Upper lobe of left lung (tissue), 6 donors: ENCODE results near the gene MKI67. TPM values are rescaled to one million over a fixed set of nuclear protein-coding genes. Genes with fewer than 3 reads are reported as not detected.
"Not testable (repeated sequence)": the region's sequence is repeated elsewhere in the genome, so short reads cannot be mapped to it uniquely, and the experiment has no call there.

Source experiments
- ATAC-seq, 2 donors: fragments of 200-7000 bp; cut with Tn5 transposase; one replicate each; pipeline ENCODE4 v1.9.1; 2022; ENCODE audit warnings: mild to moderate bottlenecking in 2 of 2, moderate library complexity in 2 of 2; ENCODE audit not compliant: low FRiP score in 2 of 2
- DNase-seq, 2 donors: peaks; one replicate each; pipeline ENCODE4 v3.0.0-alpha.2; 2019 to 2020
- H3K27ac ChIP-seq, 4 donors: fragments of 200-600 bp; sonication (generic); one replicate each; pipeline ENCODE4 v1.5.1; 2016 to 2019
- H3K27me3 ChIP-seq, 4 donors: fragments of 200-600 bp; sonication (generic); one replicate each; pipeline ENCODE4 v1.5.1; 2017 to 2019
- H3K36me3 ChIP-seq, 4 donors: fragments of 200-600 bp; sonication (generic); one replicate each; pipeline ENCODE4 v1.5.1; 2016 to 2019
- H3K4me1 ChIP-seq, 4 donors: fragments of 200-600 bp; sonication (generic); one replicate each; pipeline ENCODE4 v1.5.1; 2018 to 2019
- H3K4me3 ChIP-seq, 4 donors: fragments of 200-600 bp; sonication (generic); one replicate each; pipeline ENCODE4 v1.5.1; 2017 to 2019; ENCODE audit warnings: mild to moderate bottlenecking in 2 of 4, moderate library complexity in 1 of 4
- H3K9me3 ChIP-seq, 4 donors: fragments of 200-600 bp; sonication (generic); one replicate each; pipeline ENCODE4 v1.5.1; 2018 to 2019
- CTCF ChIP-seq, 6 experiments: fragments of 450-650 bp in 4 of 6; fragments of 200-600 bp in 2 of 6; sonication (generic) in 2 of 6; IDR thresholded peaks; one replicate each; pipeline ENCODE4 v1.5.1; 2016 to 2019; ENCODE audit warnings: antibody characterized with exemption in 6 of 6
- EP300 ChIP-seq, 4 donors: sonication (generic); formaldehyde crosslinking; IDR thresholded peaks; one replicate each; pipeline ENCODE4 v1.5.1; 2017; ENCODE audit warnings: antibody characterized with exemption in 4 of 4, control low read depth in 2 of 4
- POLR2A ChIP-seq, 4 donors: fragments of 450-650 bp; IDR thresholded peaks; one replicate each; pipeline ENCODE4 v1.5.1; 2016 to 2017; ENCODE audit warnings: antibody characterized with exemption in 4 of 4, mild to moderate bottlenecking in 2 of 4
- POLR2AphosphoS5 ChIP-seq, 2 donors: sonication (generic); formaldehyde crosslinking; IDR thresholded peaks; one replicate each; pipeline ENCODE4 v1.5.1; 2017; ENCODE audit warnings: antibody characterized with exemption in 2 of 2
- WGBS, 2 donors: methylation state at CpG; one replicate each; pipeline ENCODE4 v1.1.5; 2017 to 2018; 5-methylcytosine and 5-hydroxymethylcytosine counted together
- total RNA-seq, 6 donors: library from RNA; depleted of rRNA in 4 of 6; stranded (reverse); fragments of >200 nt in 4 of 6; gene quantifications; one replicate each; pipeline versions ENCODE4 v1.1.0 to v1.2.1, GENCODE V29; 2016 to 2021
- donor health status: DM: no; HTN: no; CAD: no; lungs with moderate emphysema.
- donor health status: DM: no; HTN: yes; CAD: no; lungs with severe emphysema.

Gene MKI67
- total RNA-seq, 6 donors from 2014 or later = 1.0 to 7.3 (median 5.0) TPM

GRCh38 chr10:128095027-128095752 is 31.0 kb downstream of the MKI67 start:
- 81 to 86% methylated on average over 11 of the region's 11 CpGs for WGBS, 2 donors
- no peak for TF ChIP-seq POLR2A (IDR thresholded peaks at IDR 0.05)
- TF ChIP-seq CTCF (IDR thresholded peaks at IDR 0.05) = no peak
- TF ChIP-seq EP300 (IDR thresholded peaks at IDR 0.05) = no peak
- TF ChIP-seq POLR2AphosphoS5 (IDR thresholded peaks at IDR 0.05) = no peak
- no peak for ATAC-seq

GRCh38 chr10:128094596-128094995 is 31.6 kb downstream of the MKI67 start:
- H3K4me1 ChIP-seq, H3K27ac ChIP-seq, H3K9me3 ChIP-seq, H3K4me3 ChIP-seq, H3K27me3 ChIP-seq, DNase-seq, H3K36me3 ChIP-seq, ATAC-seq: not testable (repeated sequence)
- 95 to 98% methylated on average over 4 of the region's 4 CpGs for WGBS, 2 donors

More at GRCh38 chr10:128095027-128095752, 31.0 kb downstream of the MKI67 start:
- peak in 1 of 2 donors; percentile 26 for DNase-seq
- H3K9me3 ChIP-seq = no peaks in the 10 kb centered on the region
- H3K36me3 ChIP-seq = no peaks in the 10 kb centered on the region
- H3K4me1 ChIP-seq = no peaks in the 10 kb centered on the region
- no peak overlapping the region for H3K27ac ChIP-seq
- no peaks in the 10 kb centered on the region for H3K27me3 ChIP-seq
- H3K4me3 ChIP-seq = no peak overlapping the region

GRCh38 chr10:128092454-128092853 is 33.8 kb downstream of the MKI67 start:
- H3K4me3 ChIP-seq = no peak overlapping the region
- TF ChIP-seq EP300 (IDR thresholded peaks at IDR 0.05) = no peak
- no peak for TF ChIP-seq POLR2AphosphoS5 (IDR thresholded peaks at IDR 0.05)
- TF ChIP-seq POLR2A (IDR thresholded peaks at IDR 0.05) = no peak
- TF ChIP-seq CTCF (IDR thresholded peaks at IDR 0.05) = no peak
- H3K27ac ChIP-seq = no peak overlapping the region
- H3K9me3 ChIP-seq = no peaks in the 10 kb centered on the region
- no peaks in the 10 kb centered on the region for H3K36me3 ChIP-seq
- WGBS, 2 donors = 73 to 87% methylated on average over 3 of the region's 3 CpGs
- DNase-seq (no peak), ATAC-seq (no peak)
- H3K4me1 ChIP-seq = no peaks in the 10 kb centered on the region
- no peaks in the 10 kb centered on the region for H3K27me3 ChIP-seq

GRCh38 chr10:128091636-128092210 is 34.5 kb downstream of the MKI67 start:
- no peak overlapping the region for H3K27ac ChIP-seq
- H3K4me3 ChIP-seq = no peak overlapping the region
- no peaks in the 10 kb centered on the region for H3K4me1 ChIP-seq
- H3K9me3 ChIP-seq = no peaks in the 10 kb centered on the region
- TF ChIP-seq EP300 (IDR thresholded peaks at IDR 0.05) (no peak), CTCF (IDR thresholded peaks at IDR 0.05) (no peak), POLR2AphosphoS5 (IDR thresholded peaks at IDR 0.05) (no peak), POLR2A (IDR thresholded peaks at IDR 0.05) (no peak)
- no peak for DNase-seq
- no peak for ATAC-seq
- no peaks in the 10 kb centered on the region for H3K27me3 ChIP-seq
- WGBS, 2 donors = 71 to 85% methylated on average over 13 to 17 of the region's 17 CpGs
- H3K36me3 ChIP-seq = no peaks in the 10 kb centered on the region

GRCh38 chr10:128087884-128088709 is 38.1 kb downstream of the MKI67 start:
- no peak for ATAC-seq
- TF ChIP-seq POLR2AphosphoS5 (IDR thresholded peaks at IDR 0.05) (no peak), POLR2A (IDR thresholded peaks at IDR 0.05) (no peak), EP300 (IDR thresholded peaks at IDR 0.05) (no peak), CTCF (IDR thresholded peaks at IDR 0.05) (no peak)
- DNase-seq = no peak

More at GRCh38 chr10:128087884-128088709, 38.1 kb downstream of the MKI67 start:
- H3K36me3 ChIP-seq = peaks cover 0 to 21% (median 10%) of the 10 kb centered on the region in 4 donors
- no peak overlapping the region for H3K27ac ChIP-seq
- H3K27me3 ChIP-seq = no peaks in the 10 kb centered on the region
- no peak overlapping the region for H3K4me3 ChIP-seq
- H3K9me3 ChIP-seq = no peaks in the 10 kb centered on the region
- H3K4me1 ChIP-seq = no peaks in the 10 kb centered on the region
- WGBS, 2 donors = 45 to 59% methylated on average over 9 to 12 of the region's 12 CpGs
